Measurements from ENCODE around the gene ZNF780A.
A peak's percentile ranks its signal among the peaks of the same experiment; 100 is the strongest.
"Not testable (repeated sequence)": the region's sequence is repeated elsewhere in the genome, so short reads cannot be mapped to it uniquely, and the experiment has no call there.

Gene ZNF780A

GRCh38 chr19:40081411-40081810, 9.3 kb downstream of the ZNF780A start:
- DNase-seq: no peak

- DNase-seq: no peak
Measured at GRCh38 chr19:40080289-40080688, 10.5 kb downstream of the ZNF780A start.

- DNase-seq: no peak
Measured at GRCh38 chr19:40078377-40078776, 12.4 kb downstream of the ZNF780A start.

- no peak for DNase-seq
Measured at GRCh38 chr19:40070058-40070457, 20.7 kb downstream of the ZNF780A start.

- no peak for DNase-seq
Measured at GRCh38 chr19:40059624-40060023, 31.1 kb downstream of the ZNF780A start.

GRCh38 chr19:40057166-40057565, 33.6 kb downstream of the ZNF780A start:
- no peak for DNase-seq

- no peak for DNase-seq
Measured at GRCh38 chr19:40056505-40056904, 34.2 kb downstream of the ZNF780A start.

- DNase-seq: peak; percentile 61 to 79 (median 70)
Measured at GRCh38 chr19:40055832-40056504, 34.8 kb downstream of the ZNF780A start, which contains the start of gene ZNF780B. ZNF780B (minus strand) TSS chr19:40056231; CDS start chr19:40050332, 5,899 bp downstream.

GRCh38 chr19:40055049-40055448, 35.7 kb downstream of the ZNF780A start:
- DNase-seq: no peak

GRCh38 chr19:40054632-40055031, 36.1 kb downstream of the ZNF780A start:
- DNase-seq: no peak

GRCh38 chr19:40053491-40053890, 37.3 kb downstream of the ZNF780A start:
- no peak for DNase-seq

GRCh38 chr19:40041718-40042117, 49.0 kb downstream of the ZNF780A start:
- not testable (repeated sequence) for DNase-seq

GRCh38 chr19:40038047-40038446, 52.7 kb downstream of the ZNF780A start:
- DNase-seq: not testable (repeated sequence)

GRCh38 chr19:40035996-40036395, 54.7 kb downstream of the ZNF780A start:
- no peak for DNase-seq

- DNase-seq: no peak
Measured at GRCh38 chr19:40033989-40034560, 56.7 kb downstream of the ZNF780A start.

- DNase-seq: no peak
Measured at GRCh38 chr19:40026597-40026970, 64.2 kb downstream of the ZNF780A start.

GRCh38 chr19:40025938-40026596, 64.7 kb downstream of the ZNF780A start:
- no peak for DNase-seq

GRCh38 chr19:40023969-40024368, 66.8 kb downstream of the ZNF780A start:
- DNase-seq: no peak
